GM13976 (cell line): ENCODE data around the gene TEK.

Experiments
- DNase-seq: peaks from one replicate; pipeline ENCODE4 v3.0.0; 2012; ENCODE audit warnings: low spot score
- in situ Hi-C: fragments of 300-500 bp; cut with MboI; formaldehyde crosslinking; loops from one replicate; pipeline ENCODE4 v1.12.0; 2022; ENCODE audit warnings: low sequenced_read_pairs, mixed read lengths, inconsistent platforms; ENCODE audit not compliant: unreplicated experiment
- TF ChIP-seq, protein P1 (sequence below): IDR thresholded peaks from 2 replicates; pipeline ENCODE4 v1.5.1; 2012; ENCODE audit warnings: borderline replicate concordance, mild to moderate bottlenecking; ENCODE audit not compliant: insufficient read depth; ENCODE audit errors: extremely low read depth, missing control alignments, control extremely low read depth

The TEK gene

DNA sequence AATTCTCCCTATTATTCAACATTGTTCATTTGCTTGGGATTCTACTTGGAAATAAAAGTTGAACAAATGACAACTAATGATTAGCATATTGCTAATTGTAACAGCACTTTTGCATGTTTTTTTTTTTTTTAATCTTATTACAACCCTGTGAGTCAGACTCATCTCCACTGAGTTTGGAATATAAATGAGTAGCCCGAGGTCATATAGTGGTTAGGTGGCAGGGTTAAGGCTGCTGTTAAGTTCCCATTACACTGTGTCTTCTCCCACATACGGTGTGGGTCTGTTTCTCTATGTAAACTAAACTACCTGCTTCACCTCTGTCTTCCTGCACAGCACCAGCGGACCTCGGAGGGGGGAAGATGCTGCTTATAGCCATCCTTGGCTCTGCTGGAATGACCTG is 95.6 kb downstream of the TEK start:
- TF ChIP-seq, protein P1, sequence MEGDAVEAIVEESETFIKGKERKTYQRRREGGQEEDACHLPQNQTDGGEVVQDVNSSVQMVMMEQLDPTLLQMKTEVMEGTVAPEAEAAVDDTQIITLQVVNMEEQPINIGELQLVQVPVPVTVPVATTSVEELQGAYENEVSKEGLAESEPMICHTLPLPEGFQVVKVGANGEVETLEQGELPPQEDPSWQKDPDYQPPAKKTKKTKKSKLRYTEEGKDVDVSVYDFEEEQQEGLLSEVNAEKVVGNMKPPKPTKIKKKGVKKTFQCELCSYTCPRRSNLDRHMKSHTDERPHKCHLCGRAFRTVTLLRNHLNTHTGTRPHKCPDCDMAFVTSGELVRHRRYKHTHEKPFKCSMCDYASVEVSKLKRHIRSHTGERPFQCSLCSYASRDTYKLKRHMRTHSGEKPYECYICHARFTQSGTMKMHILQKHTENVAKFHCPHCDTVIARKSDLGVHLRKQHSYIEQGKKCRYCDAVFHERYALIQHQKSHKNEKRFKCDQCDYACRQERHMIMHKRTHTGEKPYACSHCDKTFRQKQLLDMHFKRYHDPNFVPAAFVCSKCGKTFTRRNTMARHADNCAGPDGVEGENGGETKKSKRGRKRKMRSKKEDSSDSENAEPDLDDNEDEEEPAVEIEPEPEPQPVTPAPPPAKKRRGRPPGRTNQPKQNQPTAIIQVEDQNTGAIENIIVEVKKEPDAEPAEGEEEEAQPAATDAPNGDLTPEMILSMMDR: no peak
- in situ Hi-C loops: no loop called here
- DNase-seq: no peak

DNA sequence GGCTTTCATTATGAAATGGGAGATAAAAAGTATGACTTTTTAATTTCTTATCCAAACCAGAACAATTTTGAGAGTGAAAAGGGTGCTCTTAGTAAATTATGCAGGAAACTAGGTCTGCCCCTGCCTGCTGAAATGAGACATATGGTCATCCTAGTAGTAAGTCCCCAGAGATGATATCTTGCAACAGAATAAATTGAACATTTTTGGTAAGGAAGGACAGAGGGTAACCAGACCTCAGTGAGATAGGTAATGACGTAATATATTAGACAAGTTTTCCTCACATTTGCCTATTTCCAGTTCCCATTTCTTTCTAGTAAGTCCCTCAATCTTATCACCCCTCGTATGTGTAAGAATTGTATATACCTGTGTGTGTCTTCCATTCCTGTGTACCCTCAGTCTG is 96.2 kb downstream of the TEK start:
- in situ Hi-C loops: no loop called here
- DNase-seq: no peak
- TF ChIP-seq, protein P1: no peak

DNA sequence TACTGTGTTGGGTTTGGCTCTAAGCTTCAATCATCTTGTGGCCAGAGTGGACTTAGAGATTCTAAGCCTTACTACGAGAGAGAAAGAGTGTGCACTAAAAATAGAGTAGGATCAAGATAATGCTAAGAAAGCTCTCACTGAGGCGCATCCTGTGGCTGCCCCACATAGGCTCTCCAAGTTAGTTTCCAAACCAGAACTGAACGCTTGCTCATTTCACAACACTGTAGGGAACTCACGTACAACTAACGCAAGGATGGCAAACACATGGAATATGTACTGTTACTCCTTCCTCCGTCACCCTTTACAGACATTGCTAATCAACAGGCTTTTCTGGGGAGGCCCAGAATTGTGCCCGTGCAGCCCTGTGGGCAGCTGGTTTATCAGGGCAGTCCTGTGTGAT is 97.0 kb downstream of the TEK start:
- TF ChIP-seq, protein P1: no peak
- in situ Hi-C loops: no loop called here
- DNase-seq: no peak

DNA sequence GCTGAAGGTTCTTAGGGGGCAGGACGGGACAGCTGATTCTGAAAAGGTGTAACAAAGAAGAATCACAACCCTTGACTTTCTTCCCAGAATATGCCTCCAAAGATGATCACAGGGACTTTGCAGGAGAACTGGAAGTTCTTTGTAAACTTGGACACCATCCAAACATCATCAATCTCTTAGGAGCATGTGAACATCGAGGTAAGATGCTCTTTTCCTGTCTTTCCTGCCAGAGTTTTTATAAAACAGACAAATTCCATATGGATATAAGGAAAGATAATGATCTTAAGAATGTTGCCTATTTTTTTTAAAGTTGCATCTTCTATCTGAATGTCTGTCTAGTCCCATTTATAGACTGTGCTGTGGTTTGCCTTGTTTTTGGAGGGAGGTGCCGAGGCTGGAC is 100.0 kb downstream of the TEK start:
- no peak for DNase-seq
- in situ Hi-C loops: no loop called here
- TF ChIP-seq, protein P1: no peak

DNA sequence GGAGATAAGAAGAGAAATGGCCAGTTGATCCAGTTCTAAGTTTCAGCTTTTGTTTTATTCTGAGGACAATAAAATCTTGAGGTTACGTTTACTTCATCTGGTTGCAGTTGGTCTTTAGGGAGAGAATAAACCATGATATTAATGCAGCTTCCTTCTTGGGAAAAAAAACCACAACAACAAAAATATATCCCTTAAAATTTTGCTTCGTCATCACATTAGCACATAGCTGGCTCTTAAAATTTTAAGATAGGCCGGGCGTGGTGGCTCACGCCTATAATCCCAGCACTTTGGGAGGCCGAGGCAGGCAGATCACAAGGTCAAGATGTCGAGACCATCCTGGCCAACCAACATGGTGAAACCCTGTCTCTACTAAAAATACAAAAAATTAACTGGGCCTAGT is 101.6 kb downstream of the TEK start:
- TF ChIP-seq, protein P1: no peak
- DNase-seq: no peak
- in situ Hi-C loops: no loop called here

DNA sequence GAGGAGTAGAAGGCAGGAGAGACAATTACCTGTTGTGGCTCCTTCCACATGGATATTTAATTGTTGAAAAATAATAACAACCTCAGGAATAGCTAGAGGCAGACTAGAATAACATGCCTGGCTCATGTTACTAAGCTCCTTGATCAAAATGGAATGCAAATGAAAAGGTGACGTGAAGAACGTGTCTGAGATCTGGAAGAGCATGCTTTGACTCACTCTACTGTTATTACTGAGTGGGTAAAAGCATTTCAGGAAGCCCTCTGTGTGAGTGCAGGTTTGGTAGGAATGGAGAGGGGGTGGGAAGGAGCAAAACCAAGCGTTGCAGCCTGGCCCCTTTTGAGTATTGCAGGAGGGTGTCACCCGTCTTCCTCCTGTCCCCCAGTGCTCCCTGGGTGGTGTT is 103.2 kb downstream of the TEK start:
- TF ChIP-seq, protein P1: no peak
- in situ Hi-C loops: no loop called here
- no peak for DNase-seq

DNA sequence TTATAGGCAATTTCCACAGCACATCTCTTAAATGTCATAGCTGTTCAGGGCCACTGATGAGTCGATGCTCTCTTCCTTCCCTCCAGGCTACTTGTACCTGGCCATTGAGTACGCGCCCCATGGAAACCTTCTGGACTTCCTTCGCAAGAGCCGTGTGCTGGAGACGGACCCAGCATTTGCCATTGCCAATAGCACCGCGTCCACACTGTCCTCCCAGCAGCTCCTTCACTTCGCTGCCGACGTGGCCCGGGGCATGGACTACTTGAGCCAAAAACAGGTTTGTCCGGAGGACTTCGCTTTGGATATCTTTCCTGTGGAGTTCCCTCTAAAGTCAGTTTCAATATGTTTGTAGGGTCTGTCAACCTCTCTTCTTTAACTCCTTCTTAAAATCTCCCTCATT is 103.6 kb downstream of the TEK start:
- no peak for DNase-seq
- in situ Hi-C loops: no loop called here

More for the DNA sequence above, 103.6 kb downstream of the TEK start:
- TF ChIP-seq, protein P1: no peak
